ENCODE results near the gene PTPMT1. TPM values are rescaled to one million over a fixed set of nuclear protein-coding genes. Genes with fewer than 3 reads are reported as not detected.

PTPMT1 gene, protein sequence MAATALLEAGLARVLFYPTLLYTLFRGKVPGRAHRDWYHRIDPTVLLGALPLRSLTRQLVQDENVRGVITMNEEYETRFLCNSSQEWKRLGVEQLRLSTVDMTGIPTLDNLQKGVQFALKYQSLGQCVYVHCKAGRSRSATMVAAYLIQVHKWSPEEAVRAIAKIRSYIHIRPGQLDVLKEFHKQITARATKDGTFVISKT
- total RNA-seq, result 10 to 100 TPM; 61.4 to 75.2 TPM
- 10 to 100 TPM; 35.0 to 42.9 (median 39.3) TPM for polyA plus RNA-seq (ENCODE audit: insufficient read length in 6 of 6)
- long read RNA-seq, donor 1, transcript PTPMT1-202 (4 exons, 768 nt), result major isoform, 25 of 65 reads
- long read RNA-seq, donor 1, transcript PTPMT1-203 (2 exons, 1,014 nt), result minor isoform, 7 of 65 reads
- long read RNA-seq, donor 1, transcript PTPMT1-201 (3 exons, 928 nt), result minor isoform, 17 of 65 reads
- long read RNA-seq, donor 1, partial matches to known transcripts, result 12 of 65 reads
- long read RNA-seq, donor 1, other reads (novel, unspliced or antisense), result 0 of 65 reads
- long read RNA-seq, donor 2, transcript PTPMT1-203 (2 exons, 1,014 nt), result minor isoform, 10 of 74 reads
- long read RNA-seq, donor 2, transcript PTPMT1-202 (4 exons, 768 nt), result major isoform, 27 of 74 reads
- long read RNA-seq, donor 2, transcript PTPMT1-201 (3 exons, 928 nt), result minor isoform, 19 of 74 reads
- long read RNA-seq, donor 2, transcript PTPMT1-205 (3 exons, 1,611 nt), result minor isoform, 8 of 74 reads
- long read RNA-seq, donor 2, partial matches to known transcripts, result 10 of 74 reads
- long read RNA-seq, donor 2, other reads (novel, unspliced or antisense), result 0 of 74 reads
- long read RNA-seq, donor 3, transcript PTPMT1-201 (3 exons, 928 nt), result major isoform, 18 of 44 reads
- long read RNA-seq, donor 3, transcript PTPMT1-202 (4 exons, 768 nt), result minor isoform, 13 of 44 reads
- long read RNA-seq, donor 3, partial matches to known transcripts, result 8 of 44 reads
- long read RNA-seq, donor 3, other reads (novel, unspliced or antisense), result 0 of 44 reads
- long read RNA-seq, donor 4, transcript PTPMT1-205 (3 exons, 1,611 nt), result minor isoform, 9 of 82 reads
- long read RNA-seq, donor 4, transcript PTPMT1-202 (4 exons, 768 nt), result major isoform, 50 of 82 reads
- long read RNA-seq, donor 4, transcript PTPMT1-201 (3 exons, 928 nt), result minor isoform, 13 of 82 reads
- long read RNA-seq, donor 4, partial matches to known transcripts, result 2 of 82 reads
- long read RNA-seq, donor 4, other reads (novel, unspliced or antisense), result 4 of 82 reads
- long read RNA-seq, donor 5, transcript PTPMT1-201 (3 exons, 928 nt), result minor isoform, 15 of 48 reads
- long read RNA-seq, donor 5, transcript PTPMT1-205 (3 exons, 1,611 nt), result minor isoform, 7 of 48 reads
- long read RNA-seq, donor 5, transcript PTPMT1-202 (4 exons, 768 nt), result major isoform, 23 of 48 reads
- long read RNA-seq, donor 5, partial matches to known transcripts, result 0 of 48 reads
- long read RNA-seq, donor 5, other reads (novel, unspliced or antisense), result 0 of 48 reads
- long read RNA-seq, donor 6, transcript PTPMT1-202 (4 exons, 768 nt), result major isoform, 24 of 58 reads
- long read RNA-seq, donor 6, transcript PTPMT1-201 (3 exons, 928 nt), result minor isoform, 22 of 58 reads
- long read RNA-seq, donor 6, transcript PTPMT1-203 (2 exons, 1,014 nt), result minor isoform, 10 of 58 reads
- long read RNA-seq, donor 6, partial matches to known transcripts, result 0 of 58 reads
- long read RNA-seq, donor 6, other reads (novel, unspliced or antisense), result 0 of 58 reads
- long read RNA-seq, donor 7, transcript PTPMT1-202 (4 exons, 768 nt), result major isoform, 18 of 37 reads
- long read RNA-seq, donor 7, partial matches to known transcripts, result 13 of 37 reads
- long read RNA-seq, donor 7, other reads (novel, unspliced or antisense), result 0 of 37 reads
- long read RNA-seq, donor 8, transcript PTPMT1-203 (2 exons, 1,014 nt), result minor isoform, 6 of 40 reads
- long read RNA-seq, donor 8, transcript PTPMT1-201 (3 exons, 928 nt), result major isoform, 17 of 40 reads
- long read RNA-seq, donor 8, transcript PTPMT1-202 (4 exons, 768 nt), result minor isoform, 16 of 40 reads
- long read RNA-seq, donor 8, partial matches to known transcripts, result 0 of 40 reads
- long read RNA-seq, donor 8, other reads (novel, unspliced or antisense), result 0 of 40 reads
- long read RNA-seq, donor 9, result 0 reads
- long read RNA-seq, donor 10, transcript PTPMT1-205 (3 exons, 1,611 nt), result minor isoform, 17 of 120 reads
- long read RNA-seq, donor 10, transcript PTPMT1-202 (4 exons, 768 nt), result major isoform, 63 of 120 reads
- long read RNA-seq, donor 10, transcript PTPMT1-203 (2 exons, 1,014 nt), result minor isoform, 10 of 120 reads
- long read RNA-seq, donor 10, transcript PTPMT1-201 (3 exons, 928 nt), result minor isoform, 20 of 120 reads
- long read RNA-seq, donor 10, partial matches to known transcripts, result 0 of 120 reads
- long read RNA-seq, donor 10, other reads (novel, unspliced or antisense), result 10 of 120 reads
- long read RNA-seq, donor 11, transcript PTPMT1-205 (3 exons, 1,611 nt), result minor isoform, 5 of 79 reads
- long read RNA-seq, donor 11, transcript PTPMT1-201 (3 exons, 928 nt), result minor isoform, 17 of 79 reads
- long read RNA-seq, donor 11, transcript PTPMT1-202 (4 exons, 768 nt), result major isoform, 36 of 79 reads
- long read RNA-seq, donor 11, transcript PTPMT1-203 (2 exons, 1,014 nt), result minor isoform, 8 of 79 reads
- long read RNA-seq, donor 11, partial matches to known transcripts, result 13 of 79 reads
- long read RNA-seq, donor 11, other reads (novel, unspliced or antisense), result 0 of 79 reads
- long read RNA-seq, donor 12, transcript PTPMT1-202 (4 exons, 768 nt), result major isoform, 16 of 28 reads
- long read RNA-seq, donor 12, transcript PTPMT1-201 (3 exons, 928 nt), result minor isoform, 7 of 28 reads
- long read RNA-seq, donor 12, partial matches to known transcripts, result 0 of 28 reads
- long read RNA-seq, donor 12, other reads (novel, unspliced or antisense), result 0 of 28 reads

DNA sequence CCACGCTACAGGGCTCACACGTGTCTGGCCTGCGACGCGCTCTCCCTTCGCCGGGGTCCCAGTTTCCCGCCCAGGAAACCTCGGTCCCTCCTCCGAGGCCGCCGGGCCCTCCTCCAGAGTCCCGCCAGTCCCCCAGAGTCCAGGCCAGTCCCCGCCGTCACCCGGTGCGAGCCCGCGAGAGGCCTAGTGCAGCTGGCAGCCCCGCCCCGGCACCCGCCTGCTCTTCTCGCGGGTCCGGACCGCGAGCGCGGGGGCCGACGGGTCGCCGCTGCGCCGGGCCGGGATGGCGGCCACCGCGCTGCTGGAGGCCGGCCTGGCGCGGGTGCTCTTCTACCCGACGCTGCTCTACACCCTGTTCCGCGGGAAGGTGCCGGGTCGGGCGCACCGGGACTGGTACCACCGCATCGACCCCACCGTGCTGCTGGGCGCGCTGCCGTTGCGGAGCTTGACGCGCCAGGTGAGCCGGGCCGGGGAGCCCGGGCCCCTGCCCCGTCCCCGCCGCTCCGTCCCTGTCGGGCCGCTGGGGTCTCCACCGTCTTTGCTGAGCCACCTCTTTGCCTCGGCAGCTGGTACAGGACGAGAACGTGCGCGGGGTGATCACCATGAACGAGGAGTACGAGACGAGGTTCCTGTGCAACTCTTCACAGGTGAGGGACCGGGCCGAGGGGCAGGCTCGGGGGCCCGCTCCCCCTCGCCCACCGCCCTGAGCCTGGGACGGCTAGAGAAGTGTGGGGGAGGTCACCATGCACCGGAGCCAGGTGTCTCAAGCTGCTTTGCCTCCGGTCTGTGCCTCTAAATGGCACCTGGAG is at the start of gene PTPMT1:
Gene PTPMT1 (plus strand): TSS at position 260 of the 809 bp plus-strand sequence. CDS start 24 bp downstream, at position 284.
- Histone ChIP-seq H3K27ac (peak within 1 kb of the TSS; percentile 72 to 82), H3K4me1 (peaks cover 5 to 28% of the 10 kb centered on the region in 2 donors), H3K36me3 (peaks cover 0 to 14% of the 10 kb centered on the region in 2 donors), H3K27me3 (no peaks in the 10 kb centered on the region), H3K9me3 (no peaks in the 10 kb centered on the region), H3K4me3 (peak within 1 kb of the TSS; percentile 90 to 96)
- peak; percentile 56 to 94 (median 78) for DNase-seq
- peak; percentile 96 for ATAC-seq
- TF ChIP-seq, protein P1, sequence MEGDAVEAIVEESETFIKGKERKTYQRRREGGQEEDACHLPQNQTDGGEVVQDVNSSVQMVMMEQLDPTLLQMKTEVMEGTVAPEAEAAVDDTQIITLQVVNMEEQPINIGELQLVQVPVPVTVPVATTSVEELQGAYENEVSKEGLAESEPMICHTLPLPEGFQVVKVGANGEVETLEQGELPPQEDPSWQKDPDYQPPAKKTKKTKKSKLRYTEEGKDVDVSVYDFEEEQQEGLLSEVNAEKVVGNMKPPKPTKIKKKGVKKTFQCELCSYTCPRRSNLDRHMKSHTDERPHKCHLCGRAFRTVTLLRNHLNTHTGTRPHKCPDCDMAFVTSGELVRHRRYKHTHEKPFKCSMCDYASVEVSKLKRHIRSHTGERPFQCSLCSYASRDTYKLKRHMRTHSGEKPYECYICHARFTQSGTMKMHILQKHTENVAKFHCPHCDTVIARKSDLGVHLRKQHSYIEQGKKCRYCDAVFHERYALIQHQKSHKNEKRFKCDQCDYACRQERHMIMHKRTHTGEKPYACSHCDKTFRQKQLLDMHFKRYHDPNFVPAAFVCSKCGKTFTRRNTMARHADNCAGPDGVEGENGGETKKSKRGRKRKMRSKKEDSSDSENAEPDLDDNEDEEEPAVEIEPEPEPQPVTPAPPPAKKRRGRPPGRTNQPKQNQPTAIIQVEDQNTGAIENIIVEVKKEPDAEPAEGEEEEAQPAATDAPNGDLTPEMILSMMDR (IDR thresholded peaks at IDR 0.05), result no peak
- intact Hi-C loops (cut with DNase I), result loop anchor here in 1 of 2 donors (10.0 kb wide), 1 partner anchor 81 kb away; no protein-coding TSS in a partner anchor

DNA sequence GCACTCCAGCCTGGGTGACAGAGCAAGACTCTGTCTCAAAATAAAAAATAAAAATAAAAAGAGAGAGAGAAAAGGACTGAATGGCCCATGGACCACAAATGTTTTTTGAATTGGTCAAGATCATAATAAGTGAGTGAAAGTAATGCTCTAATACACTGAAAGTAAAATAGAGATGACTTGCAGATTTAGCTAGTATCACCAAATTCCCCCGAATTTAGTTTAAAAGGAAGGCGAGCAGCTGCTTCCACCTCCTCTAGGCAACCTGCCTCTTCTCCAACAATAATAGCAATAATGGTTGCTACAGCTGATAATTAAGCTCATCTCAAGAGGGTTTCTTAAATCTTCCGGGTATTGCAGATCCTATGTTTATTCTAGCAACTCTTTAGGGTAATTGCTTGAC is 49.2 kb upstream of the PTPMT1 start:
- Histone ChIP-seq H3K36me3 (no peaks in the 10 kb centered on the region), H3K9me3 (no peaks in the 10 kb centered on the region), H3K27me3 (no peaks in the 10 kb centered on the region), H3K4me3 (no peak overlapping the region), H3K27ac (peak overlapping the region in 1 of 2 donors; percentile 90), H3K4me1 (peaks cover 35 to 99% of the 10 kb centered on the region in 2 donors)
- TF ChIP-seq, protein P1 (IDR thresholded peaks at IDR 0.05), result no peak
- intact Hi-C loops (cut with DNase I), result no loop called here
- DNase-seq (no peak), ATAC-seq (no peak)

Measured in left lung (tissue), 14 donors.